H1 (cell line): ENCODE data around the gene ANKRD2. TPM values are rescaled to one million over a fixed set of nuclear protein-coding genes. Genes with fewer than 3 reads are reported as not detected.

Source experiments
- CHD7 ChIP-seq: fragments of 300-600 bp; sonication (generic); IDR thresholded peaks from 2 replicates; pipeline ENCODE4 v1.7.1; 2012; ENCODE audit warnings: low read length, moderate library complexity, mild to moderate bottlenecking, inconsistent platforms; ENCODE audit not compliant: insufficient replicate concordance
- MAFK ChIP-seq: IDR thresholded peaks from 2 replicates; pipeline ENCODE4 v1.6.1; 2012; ENCODE audit warnings: low read depth, mild to moderate bottlenecking, improper control_type of control experiment, low read length
- POLR2AphosphoS5 ChIP-seq: IDR thresholded peaks from 2 replicates; pipeline ENCODE4 v1.6.1; 2011; ENCODE audit warnings: low read depth, low read length
- polyA plus RNA-seq, 7 experiments: library from polyadenylated mRNA; depleted of rRNA in 3 of 7; stranded (reverse) in 5 of 7; unstranded in 2 of 7; fragments of >200 nt in 5 of 7; fragments of 200-250 nt in 2 of 7; gene quantifications; 1 replicate in 5 of 7; 2 replicates in 1 of 7; 4 replicates in 1 of 7; pipeline versions ENCODE4 v1.2.1 to v1.2.3, GENCODE V29; 2011 to 2013; ENCODE audit warnings: missing spikeins in 2 of 7, mixed read lengths in 2 of 7
- total RNA-seq: library from RNA; stranded (reverse); fragmentation: NEBNext Ultra II Directional; extraction: Animal tissue kit (Norgen Biotek cat#: 25700); gene quantifications from 2 replicates; pipeline ENCODE4 v1.2.1, GENCODE V29; 2021

The ANKRD2 gene
- total and polyA plus RNA-seq, 2 of the 8 experiments (the other 6 are each of a cell fraction or from before 2014, with no cell fraction given), result not detected

- TF ChIP-seq CHD7 (no peak), MAFK (no peak), POLR2AphosphoS5 (no peak)
Measured at GRCh38 chr10:97577701-97578100, 5.1 kb downstream of the ANKRD2 start (continued).
